Islet of Langerhans (tissue), 1 donor: Measurements from ENCODE around the gene PEAR1.
"Not testable (repeated sequence)": the region's sequence is repeated elsewhere in the genome, so short reads cannot be mapped to it uniquely, and the experiment has no call there.

ENCODE experiments used
- FAIRE-seq: peaks from one replicate; lab custom pipeline; 2011; peaks lifted over from hg19 to GRCh38; lab: Jason Lieb, UNC

Gene PEAR1

GRCh38 chr1:156923670-156924477, 30.4 kb downstream of the PEAR1 start:
- no peak for FAIRE-seq

DNA sequence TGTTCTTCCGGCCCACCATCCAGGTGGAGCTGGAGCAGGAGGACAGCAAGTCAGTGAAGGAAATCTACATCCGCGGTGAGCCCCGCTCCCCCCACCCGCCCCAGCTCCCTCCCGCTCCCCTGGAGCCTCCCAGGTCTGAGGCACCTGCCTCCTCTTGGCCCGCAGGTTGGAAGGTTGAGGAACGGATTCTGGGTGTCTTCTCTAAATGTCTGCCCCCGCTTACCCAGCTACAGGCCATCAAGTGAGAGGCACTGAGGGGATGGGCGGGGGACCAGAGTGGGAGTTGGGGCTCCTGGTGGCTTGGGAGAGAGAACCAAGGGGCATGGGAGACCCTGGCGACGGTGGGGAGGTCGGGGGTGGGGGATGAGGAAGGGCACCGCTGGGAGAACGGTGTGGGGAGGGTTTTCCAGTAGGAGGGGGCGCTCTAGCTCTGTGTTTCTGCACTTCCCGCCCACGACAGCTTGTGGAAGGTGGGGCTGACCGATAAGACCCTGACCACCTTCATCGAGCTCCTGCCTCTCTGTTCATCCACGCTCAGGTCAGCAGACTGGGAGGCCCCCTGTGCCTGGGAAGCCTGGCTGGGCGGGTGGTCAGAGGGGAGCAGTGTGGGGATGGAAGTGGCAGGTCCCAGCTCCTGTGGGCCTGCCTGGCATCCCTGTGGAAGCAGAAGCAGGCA, 31.1 kb downstream of the PEAR1 start:
- no peak for FAIRE-seq

DNA sequence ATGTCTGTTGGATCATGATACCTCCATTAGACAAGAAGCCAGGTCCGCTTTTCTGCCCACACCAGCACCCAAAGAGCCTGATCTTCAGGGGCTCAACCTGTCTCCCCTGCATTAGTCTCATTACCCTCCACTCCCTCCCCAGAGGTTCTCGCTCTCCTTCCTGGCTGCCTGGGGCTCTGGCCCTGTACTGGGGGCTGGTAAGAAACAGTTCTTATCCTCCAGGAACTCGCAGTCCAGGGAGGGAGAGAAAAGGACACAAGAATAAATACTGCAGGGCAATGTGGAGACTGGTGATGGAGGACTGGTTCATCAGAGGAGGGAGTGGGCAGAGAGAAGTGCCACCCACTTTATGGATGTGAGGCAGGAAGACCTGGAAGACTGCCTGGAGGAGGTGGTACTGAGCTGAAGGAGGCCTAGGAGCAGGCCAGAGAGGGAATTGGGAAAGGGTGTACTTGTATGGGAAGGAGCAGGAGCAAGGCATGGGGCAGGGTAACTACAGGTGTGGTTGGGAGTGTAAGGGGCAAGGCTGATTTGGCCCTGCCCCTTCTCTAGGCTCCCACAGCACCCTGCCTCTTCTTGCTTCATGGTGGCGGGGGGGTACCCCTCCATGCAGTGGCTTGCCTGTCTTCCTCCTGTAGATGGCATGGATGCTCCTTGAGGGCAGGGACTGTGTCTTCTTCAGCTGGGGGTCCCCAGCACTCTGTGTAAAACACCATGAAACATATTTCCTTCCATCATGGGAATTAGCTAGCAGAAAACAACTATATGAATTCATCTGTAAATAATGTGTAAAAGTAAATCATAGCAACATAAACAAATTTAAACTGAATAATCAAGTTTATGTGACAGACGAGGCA, 31.9 kb downstream of the PEAR1 start:
- FAIRE-seq = no peak

- no peak for FAIRE-seq
These were observed 32.7 kb downstream of the PEAR1 start for GRCh38 chr1:156926175-156926574.

GRCh38 chr1:156926695-156927094, 33.2 kb downstream of the PEAR1 start:
- not testable (repeated sequence) for FAIRE-seq

- FAIRE-seq = no peak
These were observed 33.9 kb downstream of the PEAR1 start for GRCh38 chr1:156927215-156928042.

DNA sequence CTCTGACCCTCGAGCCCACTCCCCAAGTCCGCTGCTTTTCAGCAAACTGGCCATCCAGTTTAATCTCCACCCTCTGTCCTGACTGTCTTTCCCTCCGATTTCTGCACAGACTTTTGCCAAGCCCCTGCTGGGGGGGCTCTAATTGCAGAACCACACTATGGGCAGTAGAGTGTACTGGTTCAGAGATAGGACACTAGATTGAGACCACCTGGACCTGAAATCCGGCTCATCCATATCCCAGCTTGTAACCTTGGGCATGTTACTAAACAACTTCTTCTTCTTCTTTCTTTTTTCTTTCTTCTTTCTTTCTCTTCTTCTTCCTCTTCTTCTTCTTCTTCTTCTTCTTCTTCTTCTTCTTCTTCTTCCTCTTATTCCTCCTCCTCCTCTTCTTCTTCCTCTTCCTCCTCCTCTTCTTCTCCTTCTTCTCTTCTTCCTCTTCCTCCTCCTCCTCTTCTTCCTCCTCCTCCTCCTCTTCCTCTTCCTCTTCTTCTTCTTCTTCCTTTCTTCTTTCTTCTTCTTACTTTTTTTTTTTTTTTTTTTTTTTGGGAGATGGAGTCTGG, 34.6 kb downstream of the PEAR1 start:
- FAIRE-seq = no peak

- FAIRE-seq = no peak
These were observed 36.2 kb downstream of the PEAR1 start for GRCh38 chr1:156929596-156930238.

GRCh38 chr1:156930483-156930882, 37.0 kb downstream of the PEAR1 start:
- no peak for FAIRE-seq

DNA sequence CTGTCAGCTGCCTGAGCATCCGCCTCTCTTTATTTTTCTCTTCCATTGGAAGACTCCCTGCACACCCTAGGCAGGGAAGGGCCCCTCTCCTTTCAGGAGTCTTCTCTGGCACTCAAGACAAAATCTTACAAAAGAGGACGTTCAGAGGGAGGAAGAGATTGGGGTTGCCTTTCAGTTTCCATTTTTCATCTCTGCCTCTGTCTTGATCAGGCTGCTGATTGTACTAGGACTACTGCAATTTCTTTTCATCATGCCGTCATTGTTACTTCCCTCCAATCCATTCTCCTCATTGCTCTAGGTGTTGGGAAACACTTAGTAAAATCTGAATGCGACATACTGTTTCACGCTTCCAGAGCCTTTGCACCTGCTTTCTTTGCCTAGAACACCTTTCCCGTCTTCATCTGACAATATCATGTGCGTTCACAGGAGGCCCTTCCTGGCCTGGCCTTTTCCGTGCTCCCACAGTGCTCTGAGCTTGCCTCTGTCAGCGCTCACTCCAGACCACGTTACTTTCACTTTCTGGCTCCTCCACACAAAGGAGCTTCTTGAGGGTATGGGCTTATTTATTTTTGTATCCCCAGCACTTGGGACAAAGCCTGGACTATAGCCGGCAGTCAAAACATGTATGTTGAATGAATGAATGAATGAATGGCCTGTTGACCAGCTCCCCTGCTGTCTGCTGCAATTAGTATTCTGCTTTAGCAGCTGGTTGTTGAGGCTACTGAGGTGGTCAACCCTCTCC, 37.9 kb downstream of the PEAR1 start:
- no peak for FAIRE-seq

DNA sequence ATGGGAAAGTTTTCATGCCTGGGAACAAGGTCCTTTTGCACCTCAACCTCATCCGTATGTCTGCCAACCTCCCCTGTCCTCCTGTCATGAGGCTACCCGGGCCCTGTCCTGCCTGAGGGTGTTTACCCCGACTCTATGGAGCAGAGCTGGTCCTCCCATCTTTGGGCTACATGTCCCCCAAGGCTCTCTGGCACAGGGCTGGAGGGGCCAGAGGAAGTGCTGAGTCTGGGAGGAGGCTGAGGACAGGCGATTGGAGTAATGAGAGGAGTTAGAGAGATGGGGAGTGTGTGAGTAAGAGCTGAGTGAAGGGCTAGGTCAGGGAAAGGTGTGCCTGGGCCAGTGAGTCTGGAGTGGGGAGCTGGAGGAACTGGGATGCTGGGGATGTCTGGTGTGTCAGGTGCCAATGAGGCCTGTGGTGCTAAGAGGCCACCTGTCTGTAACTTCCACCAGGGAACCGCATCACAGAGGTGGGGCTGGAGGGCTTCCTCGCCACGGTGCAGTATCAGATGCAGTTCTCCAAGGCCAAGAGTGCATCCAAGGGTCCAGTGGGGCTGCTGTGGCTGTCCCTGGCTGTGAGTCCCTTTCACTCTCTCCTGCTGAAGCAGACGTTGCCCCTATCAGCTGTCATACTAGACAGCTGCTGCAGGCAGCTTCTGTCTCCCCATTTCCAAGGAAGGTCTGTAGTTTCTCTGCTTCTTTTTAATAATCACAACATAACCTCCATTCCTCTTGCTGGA, 38.6 kb downstream of the PEAR1 start:
- FAIRE-seq = no peak

DNA sequence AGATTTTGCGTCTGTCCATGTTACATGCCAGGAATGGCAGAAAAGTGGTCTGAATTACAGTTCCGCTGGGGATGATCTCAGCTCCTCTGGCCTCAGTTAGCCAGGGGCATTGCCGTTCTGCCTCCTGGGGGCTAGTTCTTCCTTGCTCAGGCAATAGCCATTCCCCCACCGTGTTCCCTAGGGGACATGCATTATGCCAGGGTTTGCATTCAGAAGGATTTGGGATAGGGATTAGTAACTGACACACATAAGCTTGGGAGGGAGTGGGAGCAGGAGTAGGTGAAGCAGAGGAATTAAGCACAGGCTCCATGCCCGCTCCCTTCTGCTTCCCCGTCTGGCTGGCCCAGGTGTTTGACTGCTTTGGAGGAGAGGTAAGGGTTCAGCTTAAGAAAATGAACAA, 39.6 kb downstream of the PEAR1 start:
- FAIRE-seq = no peak

- no peak for FAIRE-seq
These were observed 42.1 kb downstream of the PEAR1 start for GRCh38 chr1:156935505-156936128.

GRCh38 chr1:156936191-156936590, 42.7 kb downstream of the PEAR1 start:
- FAIRE-seq = no peak

DNA sequence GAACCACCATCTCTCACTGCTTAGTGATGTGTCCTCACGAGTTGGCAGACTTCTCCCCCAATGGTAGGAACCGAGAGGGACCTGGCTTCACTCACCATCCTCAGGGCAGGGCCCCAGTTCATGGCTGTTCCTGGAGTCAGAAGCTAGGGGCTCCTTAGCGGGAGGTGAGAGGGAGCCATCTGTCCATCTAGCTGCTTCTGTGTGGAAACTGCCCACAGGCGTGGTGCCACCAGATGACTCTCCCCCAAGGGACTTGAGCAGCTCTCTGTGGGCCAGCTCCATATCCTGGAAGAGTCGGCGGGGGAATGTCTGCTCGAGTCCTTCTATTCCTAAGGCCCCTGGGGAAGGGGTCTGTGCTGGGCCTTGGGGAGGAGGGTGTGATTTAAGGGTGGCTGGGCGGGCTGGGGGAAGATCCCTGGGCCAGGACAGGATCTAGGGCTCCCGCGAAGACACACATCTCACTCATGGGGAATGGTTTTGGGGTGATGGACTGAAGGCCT, 43.3 kb downstream of the PEAR1 start:
- no peak for FAIRE-seq

DNA sequence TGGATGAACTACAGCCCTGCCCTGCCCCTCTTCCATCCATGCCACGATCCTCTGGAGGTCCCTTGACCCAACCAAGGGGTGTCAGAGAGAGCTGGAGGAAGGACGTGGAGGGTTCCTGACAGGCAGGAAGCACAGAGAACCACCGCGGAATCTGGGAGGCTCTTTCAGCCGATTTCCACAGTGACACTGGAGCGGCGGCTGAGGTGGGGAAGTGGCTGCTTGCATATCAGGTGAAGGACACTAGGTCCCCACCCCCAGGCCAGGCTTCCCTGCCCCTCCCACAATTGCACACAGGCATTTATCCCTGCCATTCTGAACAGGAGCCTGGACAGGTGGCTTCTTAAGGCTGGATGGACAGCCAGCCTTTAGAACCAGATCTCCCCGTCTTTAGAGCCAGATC, 44.4 kb downstream of the PEAR1 start:
- FAIRE-seq = no peak

- FAIRE-seq = no peak
These were observed 45.3 kb downstream of the PEAR1 start for GRCh38 chr1:156938813-156939212.

GRCh38 chr1:156939786-156940334, 46.3 kb downstream of the PEAR1 start:
- no peak for FAIRE-seq

GRCh38 chr1:156941675-156942074, 48.2 kb downstream of the PEAR1 start:
- no peak for FAIRE-seq
